HepG2 (cell line): ENCODE data around the gene POLG2.

ENCODE experiments used
- ARNT ChIP-seq: fragments of 450-650 bp; IDR thresholded peaks from 2 replicates; pipeline ENCODE4 v1.6.1; 2017
- ATF3 ChIP-seq: sonication (generic); formaldehyde crosslinking; IDR thresholded peaks from 2 replicates; pipeline ENCODE4 v1.4.0; 2020; ENCODE audit warnings: missing genetic modification reagents
- E2F1 ChIP-seq: sonication (generic); formaldehyde crosslinking; IDR thresholded peaks from 2 replicates; pipeline ENCODE4 v1.5.0; 2020; ENCODE audit warnings: missing genetic modification reagents
- HCFC1 ChIP-seq: fragments of 150-350 bp; IDR thresholded peaks from 2 replicates; pipeline ENCODE4 v1.6.1; 2014; ENCODE audit warnings: low read depth, low read length
- POLR2A ChIP-seq, 2 experiments: IDR thresholded peaks; 2 replicates each; pipeline ENCODE4 v1.6.1; 2011; ENCODE audit warnings: low read depth in 2 of 2, low read length in 2 of 2, mild to moderate bottlenecking in 1 of 2, moderate library complexity in 1 of 2; ENCODE audit not compliant: insufficient read depth in 1 of 2
- RAD21 ChIP-seq: fragments of 450-650 bp; formaldehyde crosslinking; IDR thresholded peaks from 2 replicates; pipeline ENCODE4 v1.5.0; 2020; ENCODE audit warnings: mild to moderate bottlenecking
- SALL2 ChIP-seq: sonication (generic); formaldehyde crosslinking; IDR thresholded peaks from 2 replicates; pipeline ENCODE4 v1.8.1; 2023; ENCODE audit warnings: mild to moderate bottlenecking, missing genetic modification reagents, inconsistent platforms
- ZNF138 ChIP-seq: sonication (generic); formaldehyde crosslinking; IDR thresholded peaks from 2 replicates; pipeline ENCODE4 v1.5.0; 2020; ENCODE audit warnings: mild to moderate bottlenecking, low read depth, missing genetic modification reagents

- TF ChIP-seq ZNF138 (CRISPR knock-in tag) (no peak), SALL2 (CRISPR knock-in tag) (no peak), HCFC1 (no peak), ARNT (no peak), ATF3 (CRISPR knock-in tag) (no peak), RAD21 (no peak), POLR2A (IDR thresholded peaks at IDR 0.05; ENCODE audit: insufficient read depth in 1 of 2, low read depth in 2 of 2, low read length in 2 of 2) (no peak), E2F1 (CRISPR knock-in tag) (no peak)
These were observed 48.0 kb downstream of the POLG2 start, which contains the start of gene MILR1 for GRCh38 chr17:64448665-64449512.
